HepG2 (cell line): ENCODE results near the gene TPTE2. TPM values are rescaled to one million over a fixed set of nuclear protein-coding genes. Genes with fewer than 3 reads are reported as not detected.
A peak's percentile ranks its signal among the peaks of the same experiment; 100 is the strongest.

Experiments used
- ATAD3A ChIP-seq: sonication (generic); formaldehyde crosslinking; IDR thresholded peaks from 2 replicates; pipeline ENCODE4 v1.4.0; 2020; ENCODE audit warnings: missing genetic modification reagents
- ATRX ChIP-seq: sonication (generic); formaldehyde crosslinking; IDR thresholded peaks from 2 replicates; pipeline ENCODE4 v1.4.0; 2020; ENCODE audit warnings: missing genetic modification reagents, borderline replicate concordance
- CBX2 ChIP-seq, 2 experiments: fragments of 200-600 bp in 1 of 2; sonication (generic); formaldehyde crosslinking in 1 of 2; IDR thresholded peaks; 2 replicates each; pipeline versions ENCODE4 v1.7.0 to v1.8.1; 2018 to 2022; ENCODE audit warnings: low read depth in 2 of 2, low read length in 1 of 2, mild to moderate bottlenecking in 1 of 2, missing genetic modification reagents in 1 of 2
- EP300 ChIP-seq, 3 experiments: sonication (generic) in 1 of 3; formaldehyde crosslinking in 1 of 3; IDR thresholded peaks; 2 replicates each; pipeline versions ENCODE4 v1.5.1 to v1.6.1; 2011 to 2020; ENCODE audit warnings: low read depth in 2 of 3, low read length in 2 of 3, borderline replicate concordance in 1 of 3, improper control_type of control experiment in 1 of 3, mild to moderate bottlenecking in 1 of 3, missing genetic modification reagents in 1 of 3, moderate library complexity in 1 of 3
- FOXP1 ChIP-seq, 2 experiments: fragments of 450-650 bp in 1 of 2; IDR thresholded peaks; 2 replicates each; pipeline ENCODE4 v1.6.1; 2017 to 2018; ENCODE audit warnings: antibody characterized with exemption in 1 of 2
- HOXA7 ChIP-seq: sonication (generic); formaldehyde crosslinking; IDR thresholded peaks from 2 replicates; pipeline ENCODE4 v1.8.1; 2022; ENCODE audit warnings: mild to moderate bottlenecking, missing genetic modification reagents, moderate library complexity
- MIXL1 ChIP-seq: IDR thresholded peaks from 2 replicates; pipeline ENCODE4 v1.6.1; 2016
- MTA3 ChIP-seq: sonication (generic); formaldehyde crosslinking; IDR thresholded peaks from 2 replicates; pipeline ENCODE4 v1.4.0; 2020; ENCODE audit warnings: missing genetic modification reagents
- NAIF1 ChIP-seq: sonication (generic); formaldehyde crosslinking; IDR thresholded peaks from 2 replicates; pipeline ENCODE4 v1.5.0; 2020; ENCODE audit warnings: mild to moderate bottlenecking, missing genetic modification reagents, borderline replicate concordance
- NFIB ChIP-seq: sonication (generic); formaldehyde crosslinking; IDR thresholded peaks from 2 replicates; pipeline ENCODE4 v1.9.0; 2021; ENCODE audit warnings: missing genetic modification reagents, mild to moderate bottlenecking, borderline replicate concordance
- NRL ChIP-seq: sonication (generic); formaldehyde crosslinking; IDR thresholded peaks from 2 replicates; pipeline ENCODE4 v1.5.0; 2020; ENCODE audit warnings: missing genetic modification reagents, mild to moderate bottlenecking, moderate library complexity, borderline replicate concordance
- RNF2 ChIP-seq: fragments of 450-650 bp; conservative IDR thresholded peaks from 2 replicates; pipeline ENCODE4 v1.6.1; 2016; ENCODE audit warnings: low read depth
- SRSF1 ChIP-seq: fragments of 200-400 bp; formaldehyde crosslinking; optimal IDR thresholded peaks from 2 replicates; pipeline ENCODE3; 2017; ENCODE audit warnings: mild to moderate bottlenecking, low read depth, low read length, moderate library complexity
- SRSF9 ChIP-seq: fragments of 200-400 bp; formaldehyde crosslinking; IDR thresholded peaks from 2 replicates; pipeline ENCODE4 v1.6.1; 2018; ENCODE audit warnings: borderline replicate concordance, mild to moderate bottlenecking, low read depth, low read length; ENCODE audit not compliant: insufficient read depth, poor library complexity, severe bottlenecking
- ZBTB20 ChIP-seq: sonication (generic); formaldehyde crosslinking; IDR thresholded peaks from 2 replicates; pipeline ENCODE4 v1.8.1; 2023; ENCODE audit warnings: missing genetic modification reagents, low read depth, mild to moderate bottlenecking, borderline replicate concordance
- ZEB1 ChIP-seq: IDR thresholded peaks from 2 replicates; pipeline ENCODE4 v1.6.1; 2012; ENCODE audit warnings: mild to moderate bottlenecking, low read depth, inconsistent platforms; ENCODE audit not compliant: insufficient replicate concordance
- ZNF12 ChIP-seq: sonication (generic); formaldehyde crosslinking; IDR thresholded peaks from 2 replicates; pipeline ENCODE4 v1.5.0; 2020; ENCODE audit warnings: missing genetic modification reagents
- ZNF605 ChIP-seq: sonication (generic); formaldehyde crosslinking; IDR thresholded peaks from 2 replicates; pipeline ENCODE4 v1.8.0; 2022; ENCODE audit warnings: mild to moderate bottlenecking, missing genetic modification reagents
- ZNF709 ChIP-seq: sonication (generic); formaldehyde crosslinking; IDR thresholded peaks from 2 replicates; pipeline ENCODE4 v1.5.0; 2020; ENCODE audit warnings: mild to moderate bottlenecking, missing genetic modification reagents
- ZNF768 ChIP-seq: sonication (generic); formaldehyde crosslinking; IDR thresholded peaks from 2 replicates; pipeline ENCODE4 v1.4.0; 2020; ENCODE audit warnings: missing genetic modification reagents
- ZNF879 ChIP-seq: sonication (generic); formaldehyde crosslinking; IDR thresholded peaks from 2 replicates; pipeline ENCODE4 v1.8.1; 2023; ENCODE audit warnings: missing genetic modification reagents
- polyA plus RNA-seq, 8 experiments: library from polyadenylated mRNA; depleted of rRNA in 3 of 8; stranded (reverse) in 7 of 8; unstranded in 1 of 8; fragments of >200 nt; fragmentation: Illumina TruSeq in 4 of 8; extraction: Trizol in 4 of 8; gene quantifications; 2 replicates each; pipeline versions ENCODE4 v1.2.1 to v1.2.3, GENCODE V29; 2011 to 2016; ENCODE audit warnings: low read depth in 4 of 8, missing spikeins in 1 of 8, mixed read lengths in 1 of 8; ENCODE audit not compliant: insufficient read depth in 1 of 8
- total RNA-seq, 5 experiments: library from RNA; depleted of rRNA; stranded (reverse); fragments of >200 nt; fragmentation: Illumina TruSeq; extraction: Trizol; gene quantifications; 2 replicates each; pipeline ENCODE4 v1.2.3, GENCODE V29; 2016; ENCODE audit warnings: low read depth in 1 of 5
- TF ChIP-seq, protein P1 (sequence below): sonication (generic); IDR thresholded peaks from 2 replicates; pipeline ENCODE4 v1.6.1; 2016; ENCODE audit warnings: low read depth, borderline replicate concordance
- TF ChIP-seq, protein P2 (sequence below): sonication (generic); formaldehyde crosslinking; IDR thresholded peaks from 2 replicates; pipeline ENCODE4 v1.8.0; 2022; ENCODE audit warnings: mild to moderate bottlenecking, missing genetic modification reagents; ENCODE audit not compliant: insufficient replicate concordance
- TF ChIP-seq, protein P3 (sequence below): fragments of 450-650 bp; IDR thresholded peaks from 2 replicates; pipeline ENCODE4 v1.6.1; 2017
- TF ChIP-seq, protein P4 (sequence below): sonication (generic); formaldehyde crosslinking; IDR thresholded peaks from 2 replicates; pipeline ENCODE4 v1.4.0; 2020; ENCODE audit warnings: missing genetic modification reagents, borderline replicate concordance

Gene TPTE2
- total and polyA plus RNA-seq, 2 of the 13 experiments (the other 11 are each of a cell fraction or from before 2014, with no cell fraction given) = 0.07 TPM; not detected in 1

DNA sequence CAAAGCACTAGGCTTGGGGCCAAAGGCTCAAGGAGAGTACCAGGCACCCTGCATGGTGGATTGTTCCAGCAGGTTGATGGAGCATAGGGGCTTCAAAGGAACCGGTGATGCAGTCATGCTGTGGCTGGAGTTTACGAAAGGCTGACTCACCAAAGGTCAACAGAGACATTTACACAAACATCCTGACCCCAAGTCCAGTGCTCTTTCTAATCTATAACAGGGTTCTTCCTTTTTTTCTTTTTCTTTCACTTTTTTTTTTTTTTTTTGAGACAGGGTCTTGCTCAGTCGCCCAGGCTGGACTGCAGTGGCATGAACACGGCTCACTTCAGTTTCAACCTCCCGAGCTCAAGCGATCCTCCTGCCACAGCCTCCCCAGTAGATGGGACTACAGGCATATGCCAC lies 35.6 kb upstream of the TPTE2 start (continued):
- TF ChIP-seq, protein P1, sequence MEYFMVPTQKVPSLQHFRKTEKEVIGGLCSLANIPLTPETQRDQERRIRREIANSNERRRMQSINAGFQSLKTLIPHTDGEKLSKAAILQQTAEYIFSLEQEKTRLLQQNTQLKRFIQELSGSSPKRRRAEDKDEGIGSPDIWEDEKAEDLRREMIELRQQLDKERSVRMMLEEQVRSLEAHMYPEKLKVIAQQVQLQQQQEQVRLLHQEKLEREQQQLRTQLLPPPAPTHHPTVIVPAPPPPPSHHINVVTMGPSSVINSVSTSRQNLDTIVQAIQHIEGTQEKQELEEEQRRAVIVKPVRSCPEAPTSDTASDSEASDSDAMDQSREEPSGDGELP = peak; percentile 73; the same call in 1 of the 2 replicates
- no peak; the same call in 1 of the 2 replicates for TF ChIP-seq ZNF768 (CRISPR knock-in tag)
- no peak for TF ChIP-seq ZNF709 (CRISPR knock-in tag)
- no peak for TF ChIP-seq ZNF879 (CRISPR knock-in tag)
- TF ChIP-seq, protein P2, sequence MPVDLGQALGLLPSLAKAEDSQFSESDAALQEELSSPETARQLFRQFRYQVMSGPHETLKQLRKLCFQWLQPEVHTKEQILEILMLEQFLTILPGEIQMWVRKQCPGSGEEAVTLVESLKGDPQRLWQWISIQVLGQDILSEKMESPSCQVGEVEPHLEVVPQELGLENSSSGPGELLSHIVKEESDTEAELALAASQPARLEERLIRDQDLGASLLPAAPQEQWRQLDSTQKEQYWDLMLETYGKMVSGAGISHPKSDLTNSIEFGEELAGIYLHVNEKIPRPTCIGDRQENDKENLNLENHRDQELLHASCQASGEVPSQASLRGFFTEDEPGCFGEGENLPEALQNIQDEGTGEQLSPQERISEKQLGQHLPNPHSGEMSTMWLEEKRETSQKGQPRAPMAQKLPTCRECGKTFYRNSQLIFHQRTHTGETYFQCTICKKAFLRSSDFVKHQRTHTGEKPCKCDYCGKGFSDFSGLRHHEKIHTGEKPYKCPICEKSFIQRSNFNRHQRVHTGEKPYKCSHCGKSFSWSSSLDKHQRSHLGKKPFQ = no peak
- no peak for TF ChIP-seq MTA3 (CRISPR knock-in tag)
- no peak for TF ChIP-seq ATRX (CRISPR knock-in tag)
- TF ChIP-seq ZBTB20 (CRISPR knock-in tag) = peak; percentile 85
- 0 out of 2 replicates have a peak, but pooled peaks have one; percentile 42 for TF ChIP-seq ZNF605 (CRISPR knock-in tag)
- TF ChIP-seq ZNF12 = peak; percentile 78
- no peak for TF ChIP-seq CBX2 (IDR thresholded peaks at IDR 0.05; ENCODE audit: low read depth, low read length)
- TF ChIP-seq CBX2 (CRISPR knock-in tag; IDR thresholded peaks at IDR 0.05; ENCODE audit: low read depth) = no peak
- TF ChIP-seq EP300 (IDR thresholded peaks at IDR 0.05; ENCODE audit: low read depth in 2 of 2, low read length in 2 of 2) = peak; percentile 51 to 96; a peak in 3 of 4 replicates
- peak; percentile 93 for TF ChIP-seq EP300 (CRISPR knock-in tag; IDR thresholded peaks at IDR 0.05; ENCODE audit: borderline replicate concordance)
- TF ChIP-seq, protein P3, sequence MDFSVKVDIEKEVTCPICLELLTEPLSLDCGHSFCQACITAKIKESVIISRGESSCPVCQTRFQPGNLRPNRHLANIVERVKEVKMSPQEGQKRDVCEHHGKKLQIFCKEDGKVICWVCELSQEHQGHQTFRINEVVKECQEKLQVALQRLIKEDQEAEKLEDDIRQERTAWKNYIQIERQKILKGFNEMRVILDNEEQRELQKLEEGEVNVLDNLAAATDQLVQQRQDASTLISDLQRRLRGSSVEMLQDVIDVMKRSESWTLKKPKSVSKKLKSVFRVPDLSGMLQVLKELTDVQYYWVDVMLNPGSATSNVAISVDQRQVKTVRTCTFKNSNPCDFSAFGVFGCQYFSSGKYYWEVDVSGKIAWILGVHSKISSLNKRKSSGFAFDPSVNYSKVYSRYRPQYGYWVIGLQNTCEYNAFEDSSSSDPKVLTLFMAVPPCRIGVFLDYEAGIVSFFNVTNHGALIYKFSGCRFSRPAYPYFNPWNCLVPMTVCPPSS = no peak
- 0 out of 2 replicates have a peak, but pooled peaks have one; percentile 22 for TF ChIP-seq FOXP1 (IDR thresholded peaks at IDR 0.05)
- TF ChIP-seq FOXP1 (CRISPR knock-in tag; IDR thresholded peaks at IDR 0.05) = peak; percentile 93
- TF ChIP-seq SRSF1 = no peak
- TF ChIP-seq ZEB1 = no peak
- TF ChIP-seq, protein P4, sequence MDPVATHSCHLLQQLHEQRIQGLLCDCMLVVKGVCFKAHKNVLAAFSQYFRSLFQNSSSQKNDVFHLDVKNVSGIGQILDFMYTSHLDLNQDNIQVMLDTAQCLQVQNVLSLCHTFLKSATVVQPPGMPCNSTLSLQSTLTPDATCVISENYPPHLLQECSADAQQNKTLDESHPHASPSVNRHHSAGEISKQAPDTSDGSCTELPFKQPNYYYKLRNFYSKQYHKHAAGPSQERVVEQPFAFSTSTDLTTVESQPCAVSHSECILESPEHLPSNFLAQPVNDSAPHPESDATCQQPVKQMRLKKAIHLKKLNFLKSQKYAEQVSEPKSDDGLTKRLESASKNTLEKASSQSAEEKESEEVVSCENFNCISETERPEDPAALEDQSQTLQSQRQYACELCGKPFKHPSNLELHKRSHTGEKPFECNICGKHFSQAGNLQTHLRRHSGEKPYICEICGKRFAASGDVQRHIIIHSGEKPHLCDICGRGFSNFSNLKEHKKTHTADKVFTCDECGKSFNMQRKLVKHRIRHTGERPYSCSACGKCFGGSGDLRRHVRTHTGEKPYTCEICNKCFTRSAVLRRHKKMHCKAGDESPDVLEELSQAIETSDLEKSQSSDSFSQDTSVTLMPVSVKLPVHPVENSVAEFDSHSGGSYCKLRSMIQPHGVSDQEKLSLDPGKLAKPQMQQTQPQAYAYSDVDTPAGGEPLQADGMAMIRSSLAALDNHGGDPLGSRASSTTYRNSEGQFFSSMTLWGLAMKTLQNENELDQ (CRISPR knock-in tag) = no peak
- no peak for TF ChIP-seq NAIF1 (CRISPR knock-in tag)
- TF ChIP-seq SRSF9 = no peak
- TF ChIP-seq RNF2 = no peak
- no peak for TF ChIP-seq ATAD3A (CRISPR knock-in tag)
- TF ChIP-seq NFIB (CRISPR knock-in tag) = no peak
- no peak for TF ChIP-seq HOXA7 (CRISPR knock-in tag)
- TF ChIP-seq NRL (CRISPR knock-in tag) = 0 out of 2 replicates have a peak, but pooled peaks have one; percentile 39
- TF ChIP-seq MIXL1 (CRISPR knock-in tag) = peak; percentile 77
